ENCODE results near the gene GOLGA6L10. TPM values are rescaled to one million over a fixed set of nuclear protein-coding genes. Genes with fewer than 3 reads are reported as not detected.
"Not testable (repeated sequence)": the region's sequence is repeated elsewhere in the genome, so short reads cannot be mapped to it uniquely, and the experiment has no call there.

Gene GOLGA6L10
- total RNA-seq, 1 donor = 2.2 TPM

DNA sequence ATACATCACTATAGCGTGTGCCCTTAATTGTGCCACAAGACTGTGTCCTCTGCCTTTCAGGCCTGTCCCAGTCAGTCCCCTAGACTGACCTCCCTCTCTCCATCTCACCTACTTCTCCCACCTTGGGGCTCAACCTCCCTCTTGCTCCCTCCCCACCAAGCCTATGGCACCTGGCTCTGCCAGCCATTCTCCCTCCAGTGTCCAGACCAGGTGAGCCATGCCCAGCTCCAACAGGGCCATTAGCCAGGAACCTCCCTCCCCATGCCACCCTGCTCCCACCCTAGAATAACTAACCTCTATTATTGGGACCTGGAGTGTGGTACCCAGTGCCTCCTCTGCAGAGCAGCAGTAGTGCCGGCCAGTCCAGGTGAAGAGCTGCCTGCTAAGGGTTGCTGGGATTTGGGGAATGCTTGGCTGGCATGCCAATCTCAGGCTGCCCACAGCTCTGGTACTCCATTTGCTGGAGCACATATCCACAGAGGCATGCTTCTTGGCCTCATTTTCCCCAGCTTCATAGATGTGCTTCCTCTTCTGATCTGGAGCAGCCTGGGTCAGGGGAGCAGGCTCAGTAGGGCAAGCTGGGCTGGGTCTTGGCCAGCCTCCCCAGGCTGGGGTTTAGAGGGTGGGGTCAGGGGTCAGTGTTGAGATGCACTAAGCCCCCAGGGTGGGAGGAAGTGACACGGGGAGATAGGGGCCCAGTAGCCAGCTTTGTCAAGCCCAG, 47.8 kb downstream of the GOLGA6L10 start:
- H3K4me3 ChIP-seq (ENCODE audit: low read depth, low read length) = no peak overlapping the region
- TF ChIP-seq, protein P1, sequence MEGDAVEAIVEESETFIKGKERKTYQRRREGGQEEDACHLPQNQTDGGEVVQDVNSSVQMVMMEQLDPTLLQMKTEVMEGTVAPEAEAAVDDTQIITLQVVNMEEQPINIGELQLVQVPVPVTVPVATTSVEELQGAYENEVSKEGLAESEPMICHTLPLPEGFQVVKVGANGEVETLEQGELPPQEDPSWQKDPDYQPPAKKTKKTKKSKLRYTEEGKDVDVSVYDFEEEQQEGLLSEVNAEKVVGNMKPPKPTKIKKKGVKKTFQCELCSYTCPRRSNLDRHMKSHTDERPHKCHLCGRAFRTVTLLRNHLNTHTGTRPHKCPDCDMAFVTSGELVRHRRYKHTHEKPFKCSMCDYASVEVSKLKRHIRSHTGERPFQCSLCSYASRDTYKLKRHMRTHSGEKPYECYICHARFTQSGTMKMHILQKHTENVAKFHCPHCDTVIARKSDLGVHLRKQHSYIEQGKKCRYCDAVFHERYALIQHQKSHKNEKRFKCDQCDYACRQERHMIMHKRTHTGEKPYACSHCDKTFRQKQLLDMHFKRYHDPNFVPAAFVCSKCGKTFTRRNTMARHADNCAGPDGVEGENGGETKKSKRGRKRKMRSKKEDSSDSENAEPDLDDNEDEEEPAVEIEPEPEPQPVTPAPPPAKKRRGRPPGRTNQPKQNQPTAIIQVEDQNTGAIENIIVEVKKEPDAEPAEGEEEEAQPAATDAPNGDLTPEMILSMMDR (IDR thresholded peaks at IDR 0.05; ENCODE audit: insufficient read depth, low read depth, low read length) = no peak
- no peak for DNase-seq (ENCODE audit: low read depth)

DNA sequence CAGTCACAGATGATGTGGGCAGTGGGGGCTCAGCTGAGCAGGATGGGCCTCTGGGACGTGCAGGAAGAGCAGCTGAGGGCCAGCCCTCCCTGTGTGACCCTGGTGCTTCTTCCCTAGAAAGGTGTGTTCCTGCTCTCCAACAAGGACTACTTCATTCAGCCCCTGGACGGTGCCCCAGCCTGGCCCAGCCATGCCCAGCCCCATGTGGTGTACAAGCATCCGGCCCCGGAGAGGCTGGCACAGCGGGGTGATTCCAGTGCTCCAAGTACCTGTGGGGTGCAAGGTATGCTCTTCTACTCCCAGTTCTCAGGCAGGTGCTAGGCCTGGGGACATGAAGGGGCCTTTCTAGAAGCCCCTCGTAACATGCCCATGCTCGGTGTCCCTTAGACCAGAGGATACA, 48.4 kb downstream of the GOLGA6L10 start:
- H3K4me3 ChIP-seq (ENCODE audit: low read depth, low read length) = no peak overlapping the region
- no peak for DNase-seq (ENCODE audit: low read depth)
- TF ChIP-seq, protein P1 (IDR thresholded peaks at IDR 0.05; ENCODE audit: insufficient read depth, low read depth, low read length) = no peak

DNA sequence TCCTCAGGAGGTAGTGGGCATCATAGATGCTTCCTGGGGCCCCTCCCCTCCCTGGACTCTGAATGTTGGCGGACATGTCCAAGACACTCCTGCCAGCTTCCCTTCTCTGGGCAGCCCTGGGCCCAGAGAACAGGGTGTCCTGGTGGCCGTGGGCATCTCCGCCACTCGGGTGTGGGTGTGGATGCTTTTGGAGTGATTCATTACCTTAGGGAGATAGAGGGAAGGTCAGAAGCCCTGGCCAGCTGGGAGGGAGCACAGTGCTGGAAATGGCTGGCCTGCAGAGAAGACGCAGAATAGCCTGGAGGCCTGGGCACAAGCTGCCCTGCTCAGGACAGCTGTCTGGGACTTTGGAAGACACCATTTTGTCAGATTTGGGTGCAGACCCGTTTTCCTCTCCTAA, 48.9 kb downstream of the GOLGA6L10 start:
- not testable (repeated sequence) for H3K4me3 ChIP-seq (ENCODE audit: low read depth, low read length); DNase-seq (ENCODE audit: low read depth)

DNA sequence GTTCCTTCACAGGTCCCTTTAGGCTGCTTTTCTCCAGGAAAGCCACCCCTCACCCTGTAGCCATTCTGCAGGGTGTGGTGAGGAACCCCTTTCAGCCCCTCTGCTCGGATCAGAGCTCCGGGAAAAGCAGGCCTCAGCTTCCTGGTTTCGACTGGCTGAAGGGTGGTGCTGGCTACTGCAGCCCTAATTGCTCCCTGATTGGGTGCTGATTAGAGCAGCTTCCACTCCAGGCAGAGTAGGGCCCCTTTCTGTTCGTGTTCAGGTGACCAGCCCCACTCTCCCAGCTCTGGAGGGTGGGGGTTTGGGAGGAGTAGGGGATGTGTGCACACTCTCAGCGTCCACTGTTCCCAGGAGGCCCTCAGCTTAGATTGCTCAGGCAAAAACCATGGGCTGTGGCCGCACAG, 49.8 kb downstream of the GOLGA6L10 start:
- not testable (repeated sequence) for DNase-seq (ENCODE audit: low read depth); H3K4me3 ChIP-seq (ENCODE audit: low read depth, low read length)

DNA sequence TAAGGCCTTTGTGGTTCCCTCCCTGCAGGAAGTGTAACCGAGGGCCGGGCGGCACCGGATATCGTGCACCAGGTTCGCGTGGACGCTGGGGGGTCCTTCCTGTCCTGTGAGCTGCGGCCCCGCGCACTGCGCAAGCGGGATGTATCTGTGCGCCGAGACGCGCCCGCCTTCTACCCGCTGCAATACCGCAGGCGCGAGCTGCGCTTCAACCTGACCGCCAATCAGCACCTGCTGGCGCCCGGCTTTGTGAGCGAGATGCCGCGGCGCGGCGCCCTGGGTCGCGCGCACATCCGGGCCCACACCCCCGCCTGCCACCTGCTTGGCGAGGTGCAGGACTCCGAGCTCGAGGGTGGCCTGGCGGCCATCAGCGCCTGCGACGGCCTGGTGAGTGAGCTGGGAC, 50.8 kb downstream of the GOLGA6L10 start:
- no peak overlapping the region for H3K4me3 ChIP-seq (ENCODE audit: low read depth, low read length)
- TF ChIP-seq, protein P1 (IDR thresholded peaks at IDR 0.05; ENCODE audit: insufficient read depth, low read depth, low read length) = no peak
- DNase-seq (ENCODE audit: low read depth) = no peak

DNA sequence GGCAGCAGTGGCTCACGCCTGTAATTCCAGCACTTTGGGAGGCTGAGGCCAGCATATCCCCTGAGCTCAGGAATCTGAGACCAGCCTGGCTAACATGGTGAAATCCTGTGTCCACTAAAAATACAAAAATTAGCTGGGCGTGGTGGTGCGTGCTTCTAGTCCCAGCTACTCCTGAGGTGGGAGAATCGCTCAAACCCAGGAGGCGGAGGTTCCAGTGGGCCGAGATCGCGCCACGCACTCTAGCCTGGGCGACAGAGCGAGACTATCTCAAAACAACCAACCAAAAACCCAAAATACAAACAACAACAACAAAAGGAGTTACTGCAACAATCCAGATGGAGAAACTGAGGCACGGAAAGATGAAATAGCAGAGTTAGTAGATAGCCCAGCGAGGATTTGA, 51.2 kb downstream of the GOLGA6L10 start:
- TF ChIP-seq, protein P1 (IDR thresholded peaks at IDR 0.05; ENCODE audit: insufficient read depth, low read depth, low read length) = no peak
- no peak overlapping the region for H3K4me3 ChIP-seq (ENCODE audit: low read depth, low read length)
- no peak for DNase-seq (ENCODE audit: low read depth)

DNA sequence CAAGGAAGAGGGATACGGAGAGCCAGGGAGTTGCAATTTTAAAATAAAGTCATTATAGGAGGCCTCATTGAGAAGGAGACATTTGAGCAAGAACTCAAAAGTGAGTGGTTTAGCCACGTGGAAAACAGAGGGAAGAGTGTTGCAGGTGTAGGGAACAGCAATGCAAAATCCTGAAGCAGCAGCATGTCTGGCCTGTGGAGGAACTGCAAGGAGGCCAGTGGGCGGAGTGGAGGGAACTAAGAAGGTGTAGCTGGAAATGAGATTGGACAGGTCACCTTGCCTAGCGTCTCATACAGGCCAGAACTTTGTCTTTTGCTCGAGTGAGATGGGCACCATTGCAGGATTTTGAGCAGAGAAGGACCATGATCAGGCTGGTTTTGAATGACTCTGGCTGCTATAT, 51.7 kb downstream of the GOLGA6L10 start:
- DNase-seq (ENCODE audit: low read depth) = no peak
- TF ChIP-seq, protein P1 (IDR thresholded peaks at IDR 0.05; ENCODE audit: insufficient read depth, low read depth, low read length) = no peak
- H3K4me3 ChIP-seq (ENCODE audit: low read depth, low read length) = no peak overlapping the region

DNA sequence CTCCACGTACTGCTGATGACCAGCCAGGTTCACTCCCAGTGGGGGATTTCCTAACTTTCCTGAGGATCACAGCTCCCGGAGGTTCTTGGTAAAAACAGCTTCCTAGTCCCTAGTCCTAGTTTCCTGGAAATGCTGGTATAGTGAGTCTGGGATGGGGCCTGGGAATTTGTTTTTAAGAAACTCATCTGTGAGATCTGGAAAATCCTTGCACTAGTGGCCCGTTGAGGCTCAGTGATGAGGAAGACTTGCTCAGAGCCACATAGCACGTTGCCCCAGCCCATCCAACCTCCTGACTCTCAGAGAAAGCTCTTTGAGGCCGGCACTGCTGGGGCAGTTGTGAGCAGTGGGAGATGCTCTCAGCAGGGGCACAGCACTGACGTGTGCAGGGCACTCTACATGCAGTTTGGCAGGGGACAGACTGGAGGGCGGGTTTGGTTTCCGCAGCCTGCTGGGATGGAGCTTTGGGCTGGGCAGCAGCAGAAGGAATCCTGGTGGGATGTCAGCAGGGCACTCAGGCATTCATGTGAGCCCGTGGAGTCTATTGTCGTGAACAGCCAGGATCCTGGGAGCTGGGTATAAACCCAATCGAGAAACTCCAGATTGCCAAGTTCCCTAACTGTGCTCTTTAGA, 55.1 kb downstream of the GOLGA6L10 start:
- TF ChIP-seq, protein P1 (IDR thresholded peaks at IDR 0.05; ENCODE audit: insufficient read depth, low read depth, low read length) = no peak
- DNase-seq (ENCODE audit: low read depth) = no peak
- no peak overlapping the region for H3K4me3 ChIP-seq (ENCODE audit: low read depth, low read length)

Data from fibroblast of villous mesenchyme (primary cell).